CD4-positive, alpha-beta T cell (primary cell): ENCODE data around the gene MAPK4. TPM values are rescaled to one million over a fixed set of nuclear protein-coding genes. Genes with fewer than 3 reads are reported as not detected.

Experiments used
- ATAC-seq: fragments of 200-7000 bp; cut with Tn5 transposase; one replicate; pipeline ENCODE4 v1.10.0; 2022; ENCODE audit warnings: mild to moderate bottlenecking; ENCODE audit not compliant: poor library complexity
- CTCF ChIA-PET: fragments of 350-600 bp; sonication (Branson Sonifier 250); formaldehyde crosslinking; loops from one replicate; lab custom pipeline; 2021; ENCODE audit warnings: antibody characterized with exemption, inconsistent platforms; lab: Charles Lee
- POLR2A ChIA-PET: fragments of 350-600 bp; sonication (Branson Sonifier 250); formaldehyde crosslinking; loops from one replicate; lab custom pipeline; 2021; ENCODE audit warnings: antibody characterized with exemption, inconsistent platforms; lab: Charles Lee
- DNase-seq, 14 experiments: peaks; one replicate each; pipeline ENCODE4 v3.0.0-alpha.2; 2013 to 2020; ENCODE audit warnings: mixed read lengths in 2 of 14
- H3K27ac ChIP-seq, 2 donors: one replicate each; pipeline versions ENCODE4 v1.5.1 to v1.7.0; 2013; ENCODE audit warnings: low read length in 2 of 2, low read depth in 1 of 2, mild to moderate bottlenecking in 1 of 2
- H3K27me3 ChIP-seq, 2 experiments: 1 replicate in 1 of 2; 2 replicates in 1 of 2; pipeline versions ENCODE4 v1.6.1 to v1.7.0; 2013; ENCODE audit warnings: low read length in 2 of 2, control low read depth in 1 of 2, mild to moderate bottlenecking in 1 of 2, moderate library complexity in 1 of 2; ENCODE audit not compliant: insufficient read depth in 2 of 2, control insufficient read depth in 1 of 2
- H3K36me3 ChIP-seq: one replicate; pipeline ENCODE4 v1.6.1; 2013; ENCODE audit warnings: low read length, control low read depth; ENCODE audit not compliant: insufficient read depth
- H3K4me1 ChIP-seq: one replicate; pipeline ENCODE4 v1.6.1; 2013; ENCODE audit warnings: low read length, control low read depth; ENCODE audit not compliant: insufficient read depth
- H3K4me3 ChIP-seq: one replicate; pipeline ENCODE4 v1.5.1; 2013; ENCODE audit warnings: mild to moderate bottlenecking, low read length, moderate library complexity
- H3K9me3 ChIP-seq, 2 experiments: 1 replicate in 1 of 2; 2 replicates in 1 of 2; pipeline versions ENCODE4 v1.6.1 to v1.7.0; 2013; ENCODE audit warnings: low read length in 2 of 2, mild to moderate bottlenecking in 2 of 2, control low read depth in 1 of 2, moderate library complexity in 1 of 2; ENCODE audit not compliant: control insufficient read depth in 1 of 2, insufficient read depth in 1 of 2
- H3K27ac Mint-ChIP-seq: one replicate; pipeline ENCODE4 v1.8.0; 2020; ENCODE audit warnings: mixed read lengths
- H3K27me3 Mint-ChIP-seq: one replicate; pipeline ENCODE4 v1.8.0; 2021; ENCODE audit warnings: mixed read lengths
- H3K36me3 Mint-ChIP-seq: one replicate; pipeline ENCODE4 v1.8.0; 2021; ENCODE audit warnings: low read depth, mixed read lengths
- H3K4me1 Mint-ChIP-seq: one replicate; pipeline ENCODE4 v1.8.0; 2021; ENCODE audit warnings: low read depth, mixed read lengths
- H3K4me3 Mint-ChIP-seq: one replicate; pipeline ENCODE4 v1.8.0; 2020; ENCODE audit warnings: mild to moderate bottlenecking, mixed read lengths
- H3K9me3 Mint-ChIP-seq: one replicate; pipeline ENCODE4 v1.8.0; 2020; ENCODE audit warnings: mixed read lengths
- CTCF ChIP-seq: fragments of 200-600 bp; IDR thresholded peaks from one replicate; pipeline ENCODE4 v1.8.0; 2022; ENCODE audit warnings: antibody characterized with exemption, mild to moderate bottlenecking
- intact Hi-C, 2 experiments: fragments of 100-400 bp; cut with DNase I in 1 of 2; cut with micrococcal nuclease in 1 of 2; formaldehyde crosslinking; loops; one replicate each; pipeline versions ENCODE4 v1.15.1 to v1.9.0; 2023 to 2025; cut with DNase I, micrococcal nuclease
- total RNA-seq, 174 experiments: library from RNA in 2 of 174; stranded (reverse) in 2 of 174; gene quantifications; one replicate each; pipeline ENCODE4 v1.2.3 and lab custom pipeline; 2021 to 2026

Gene MAPK4
- total RNA-seq, 2 experiments from 2014 or later, result not detected

GRCh38 chr18:50611529-50611941 is 51.6 kb downstream of the MAPK4 start:
- DNase-seq (no peak), ATAC-seq (no peak)
- Histone ChIP-seq H3K27me3 (no peaks in the 10 kb centered on the region), H3K4me1 (no peaks in the 10 kb centered on the region), H3K9me3 (peaks cover 0 to 6% of the 10 kb centered on the region in 2 experiments), H3K36me3 (no peaks in the 10 kb centered on the region), H3K4me3 (no peak overlapping the region), H3K27ac (no peak overlapping the region)
- Mint-ChIP-seq H3K27ac (no peak overlapping the region), H3K4me1 (no peaks in the 10 kb centered on the region), H3K27me3 (peaks cover 11% of the 10 kb centered on the region), H3K36me3 (no peaks in the 10 kb centered on the region), H3K9me3 (peaks cover 7% of the 10 kb centered on the region), H3K4me3 (no peak overlapping the region)
- no peak for TF ChIP-seq CTCF
- POLR2A ChIA-PET, result no interaction called here
- intact Hi-C loops, result no loop called here
- CTCF ChIA-PET, result no interaction called here

- CTCF ChIA-PET, result no interaction called here
- H3K27ac ChIP-seq, result no peak overlapping the region
- no peaks in the 10 kb centered on the region for H3K36me3 ChIP-seq
- Mint-ChIP-seq H3K36me3 (no peaks in the 10 kb centered on the region), H3K4me1 (no peaks in the 10 kb centered on the region), H3K27ac (no peak overlapping the region), H3K27me3 (peaks cover 17% of the 10 kb centered on the region), H3K4me3 (no peak overlapping the region), H3K9me3 (peaks cover 5% of the 10 kb centered on the region)
- DNase-seq, result no peak
- H3K27me3 ChIP-seq, result no peaks in the 10 kb centered on the region
- intact Hi-C loops, result no loop called here
- POLR2A ChIA-PET, result no interaction called here
- no peak for TF ChIP-seq CTCF
- no peak overlapping the region for H3K4me3 ChIP-seq
- peaks cover 0 to 6% of the 10 kb centered on the region in 2 experiments for H3K9me3 ChIP-seq
- no peak for ATAC-seq
- no peaks in the 10 kb centered on the region for H3K4me1 ChIP-seq
These were observed 55.0 kb downstream of the MAPK4 start for GRCh38 chr18:50614838-50615237.

GRCh38 chr18:50616484-50617048 is 56.7 kb downstream of the MAPK4 start:
- no peak overlapping the region for H3K4me3 Mint-ChIP-seq
- H3K36me3 Mint-ChIP-seq, result no peaks in the 10 kb centered on the region
- Histone ChIP-seq H3K4me3 (no peak overlapping the region), H3K9me3 (no peaks in the 10 kb centered on the region), H3K36me3 (no peaks in the 10 kb centered on the region), H3K4me1 (no peaks in the 10 kb centered on the region), H3K27ac (no peak overlapping the region), H3K27me3 (no peaks in the 10 kb centered on the region)
- H3K27ac Mint-ChIP-seq, result no peak overlapping the region
- H3K9me3 Mint-ChIP-seq, result peaks cover 5% of the 10 kb centered on the region
- ChIA-PET POLR2A (no interaction called here), CTCF (no interaction called here)
- no peaks in the 10 kb centered on the region for H3K4me1 Mint-ChIP-seq
- DNase-seq, result no peak
- H3K27me3 Mint-ChIP-seq, result peaks cover 20% of the 10 kb centered on the region
- no peak for ATAC-seq
- no peak for TF ChIP-seq CTCF
- intact Hi-C loops, result no loop called here
